NCI-H510A (cell line): Measurements from ENCODE around the gene DLG2.

Experiments
- DNase-seq: peaks from one replicate; lab custom pipeline; 2025; lab: John Stamatoyannopoulos, UW

Gene DLG2

GRCh38 chr11:83680321-83680720 is 1946.8 kb downstream of the DLG2 start:
- no peak for DNase-seq

- no peak for DNase-seq
Observed at GRCh38 chr11:83678831-83679584, 1948.1 kb downstream of the DLG2 start.

GRCh38 chr11:83677730-83678129 is 1949.4 kb downstream of the DLG2 start:
- DNase-seq: no peak

GRCh38 chr11:83676056-83676601 is 1951.0 kb downstream of the DLG2 start:
- no peak for DNase-seq

GRCh38 chr11:83674102-83674896 is 1952.8 kb downstream of the DLG2 start:
- DNase-seq: no peak

- DNase-seq: no peak
Observed at GRCh38 chr11:83671289-83671688, 1955.9 kb downstream of the DLG2 start.

- DNase-seq: no peak
Observed at GRCh38 chr11:83666149-83666548, 1961.0 kb downstream of the DLG2 start.

- no peak for DNase-seq
Observed at GRCh38 chr11:83663988-83664387, 1963.2 kb downstream of the DLG2 start.

- DNase-seq: no peak
Observed at GRCh38 chr11:83663446-83663845, 1963.7 kb downstream of the DLG2 start.

GRCh38 chr11:83662494-83662893 is 1964.7 kb downstream of the DLG2 start:
- no peak for DNase-seq

- no peak for DNase-seq
Observed at GRCh38 chr11:83661491-83662350, 1965.4 kb downstream of the DLG2 start.

- DNase-seq: no peak
Observed at GRCh38 chr11:83659466-83659865, 1967.7 kb downstream of the DLG2 start.

GRCh38 chr11:83656796-83657330 is 1970.3 kb downstream of the DLG2 start:
- no peak for DNase-seq

GRCh38 chr11:83655976-83656375 is 1971.2 kb downstream of the DLG2 start:
- DNase-seq: no peak

GRCh38 chr11:83649528-83649855 is 1977.7 kb downstream of the DLG2 start:
- DNase-seq: no peak

GRCh38 chr11:83648610-83649527 is 1978.3 kb downstream of the DLG2 start:
- DNase-seq: no peak

GRCh38 chr11:83645561-83645960 is 1981.6 kb downstream of the DLG2 start:
- DNase-seq: no peak

GRCh38 chr11:83643115-83643514 is 1984.0 kb downstream of the DLG2 start:
- no peak for DNase-seq

- no peak for DNase-seq
Observed at GRCh38 chr11:83642500-83642899, 1984.6 kb downstream of the DLG2 start.

GRCh38 chr11:83641511-83641910 is 1985.6 kb downstream of the DLG2 start:
- DNase-seq: no peak
